NK-92 (cell line): Measurements from ENCODE around the gene CFAP43.
A peak's percentile ranks its signal among the peaks of the same experiment; 100 is the strongest.

Experiments used
- DNase-seq: peaks from one replicate; lab custom pipeline; 2025; ENCODE audit not compliant: unreplicated experiment; lab: John Stamatoyannopoulos, UW

CFAP43 gene

GRCh38 chr10:104231784-104232612, at the start of gene CFAP43:
TSS of gene CFAP43 (minus strand) at chr10:104232364. CDS start at chr10:104232246, 118 bp downstream.
- peak; percentile 86 for DNase-seq

- no peak for DNase-seq
Observed at GRCh38 chr10:104281694-104282093, 49.5 kb upstream of the CFAP43 start.

DNA sequence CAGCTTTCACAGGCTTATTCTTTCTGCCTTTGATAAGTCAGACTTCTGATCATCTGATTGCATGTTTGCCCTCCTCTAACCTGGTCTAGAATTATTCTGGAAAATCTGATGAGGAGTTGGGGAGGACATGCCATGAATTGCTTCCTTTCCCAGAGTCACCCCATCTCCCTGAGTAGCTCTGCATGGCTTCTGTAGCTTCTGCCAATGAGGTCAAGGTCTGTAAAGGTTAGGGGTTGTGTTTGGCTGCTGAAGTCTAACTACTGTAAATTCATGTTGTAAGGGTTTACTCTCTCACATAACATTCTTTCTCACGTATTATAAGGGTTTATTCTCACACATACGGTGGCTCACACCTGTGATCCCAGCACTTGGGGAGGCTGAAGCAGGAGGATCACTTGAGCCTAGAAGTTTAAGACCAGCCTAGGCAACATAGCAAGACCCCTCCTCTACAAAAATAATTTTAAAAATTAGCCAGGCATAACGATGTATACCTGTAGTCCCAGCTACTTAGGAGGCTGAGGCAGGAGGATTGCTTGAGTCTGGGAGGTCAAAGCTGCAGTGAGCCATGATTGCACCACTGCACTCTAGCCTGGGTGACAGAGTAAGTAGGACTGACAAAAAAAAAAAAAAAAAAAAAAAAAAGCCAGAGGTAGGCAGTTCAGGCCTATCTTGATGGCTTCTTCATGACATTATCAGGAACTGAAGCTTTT, 47.5 kb upstream of the CFAP43 start:
- DNase-seq: no peak

DNA sequence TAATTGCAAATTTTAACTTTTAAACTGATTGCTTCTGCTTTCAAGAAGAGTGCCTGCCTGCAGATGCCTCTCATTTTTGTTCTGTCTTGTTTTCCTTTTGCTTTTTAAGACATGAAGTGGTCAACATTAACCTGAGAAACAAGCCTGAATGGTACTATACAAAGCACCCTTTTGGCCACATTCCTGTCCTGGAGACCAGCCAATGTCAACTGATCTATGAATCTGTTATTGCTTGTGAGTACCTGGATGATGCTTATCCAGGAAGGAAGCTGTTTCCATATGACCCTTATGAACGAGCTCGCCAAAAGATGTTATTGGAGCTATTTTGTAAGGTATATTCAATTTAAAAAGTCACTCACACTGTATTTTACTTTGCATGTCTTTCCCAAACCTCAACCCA, 45.6 kb upstream of the CFAP43 start:
- DNase-seq: no peak

DNA sequence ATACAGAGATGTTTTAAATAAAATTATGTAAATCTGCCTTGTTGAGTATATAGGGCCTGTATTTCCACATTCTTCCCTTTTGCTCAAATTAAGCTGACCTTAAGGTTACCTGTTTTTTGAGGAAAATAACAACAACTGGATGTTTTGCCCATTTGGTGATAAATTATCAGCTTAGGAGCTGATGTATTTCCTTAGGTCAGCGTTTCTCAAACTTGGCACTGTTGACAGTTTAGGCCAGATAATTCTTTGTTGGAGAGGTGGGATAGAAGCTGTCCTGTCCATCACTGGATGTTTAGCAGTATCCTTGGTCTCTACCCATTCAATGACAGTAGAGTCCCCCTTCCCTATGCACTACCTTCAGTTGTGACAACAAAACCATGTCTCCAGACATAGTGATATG, 44.0 kb upstream of the CFAP43 start:
- DNase-seq: no peak

DNA sequence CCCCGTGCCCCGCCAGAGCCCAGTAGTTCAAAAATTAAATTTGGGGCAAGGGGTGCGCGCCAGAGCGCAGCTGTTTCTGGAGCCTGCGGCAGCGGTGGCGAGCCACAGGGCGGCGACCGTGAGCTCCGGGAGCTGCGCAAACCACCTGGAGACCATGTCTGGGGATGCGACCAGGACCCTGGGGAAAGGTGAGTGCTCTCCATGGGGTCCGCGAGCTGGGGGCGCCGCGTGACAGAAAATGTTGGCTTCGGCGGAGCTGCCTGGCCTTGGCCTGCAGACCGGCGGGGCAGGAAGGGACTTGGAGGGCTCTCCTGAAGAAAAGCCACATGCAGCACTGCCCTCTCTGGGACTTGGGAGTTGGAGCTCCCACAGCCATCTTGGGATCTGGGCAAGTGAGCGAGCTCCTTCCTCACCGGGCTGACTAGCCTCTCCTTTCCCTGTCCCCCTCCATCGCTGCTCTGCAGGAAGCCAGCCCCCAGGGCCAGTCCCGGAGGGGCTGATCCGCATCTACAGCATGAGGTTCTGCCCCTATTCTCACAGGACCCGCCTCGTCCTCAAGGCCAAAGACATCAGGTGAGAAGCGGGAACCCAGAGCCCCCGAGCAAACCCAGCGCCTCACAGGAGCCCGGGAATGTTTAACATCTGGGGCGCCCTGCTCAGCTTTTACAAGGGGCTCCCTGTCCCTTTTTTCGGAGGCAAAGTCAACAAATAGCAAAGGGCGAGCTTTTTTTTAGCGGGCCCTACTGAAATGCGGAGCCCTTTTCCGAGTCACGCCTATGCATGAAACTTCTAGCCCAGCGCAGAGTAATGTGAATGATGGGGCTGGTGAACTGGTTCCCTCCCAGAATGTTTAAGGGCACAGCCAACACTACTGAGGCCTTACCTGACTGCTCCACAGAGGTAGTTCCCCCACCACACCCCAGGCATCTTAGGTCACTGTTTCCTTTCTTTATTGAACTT, 42.9 kb upstream of the CFAP43 start:
- no peak for DNase-seq

GRCh38 chr10:104273899-104274575, 41.9 kb upstream of the CFAP43 start:
- no peak for DNase-seq

DNA sequence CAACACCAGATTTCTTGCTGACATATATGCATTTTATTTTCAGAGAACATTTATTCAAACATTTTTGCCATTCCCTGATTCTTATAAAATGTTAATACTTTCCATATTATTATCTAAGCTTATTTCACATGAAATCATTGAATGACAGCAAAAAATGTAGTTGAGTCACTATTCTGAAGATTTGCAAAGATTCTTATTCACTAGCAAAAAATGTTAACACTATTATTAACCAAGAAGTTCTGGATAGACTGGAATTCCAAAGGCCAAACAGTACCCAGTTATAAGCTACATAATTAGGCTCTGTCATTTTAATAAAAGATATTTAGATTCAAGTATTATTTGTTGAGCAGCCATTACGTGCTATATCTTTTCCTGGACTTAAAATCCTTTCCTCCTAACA, 41.1 kb upstream of the CFAP43 start:
- DNase-seq: no peak

GRCh38 chr10:104268713-104269645, 36.8 kb upstream of the CFAP43 start, which contains the start of gene GSTO2:
TSS of gene GSTO2 (plus strand) at chr10:104269184. CDS start at chr10:104274916, 5,732 bp downstream.
- DNase-seq: peak; percentile 95

DNA sequence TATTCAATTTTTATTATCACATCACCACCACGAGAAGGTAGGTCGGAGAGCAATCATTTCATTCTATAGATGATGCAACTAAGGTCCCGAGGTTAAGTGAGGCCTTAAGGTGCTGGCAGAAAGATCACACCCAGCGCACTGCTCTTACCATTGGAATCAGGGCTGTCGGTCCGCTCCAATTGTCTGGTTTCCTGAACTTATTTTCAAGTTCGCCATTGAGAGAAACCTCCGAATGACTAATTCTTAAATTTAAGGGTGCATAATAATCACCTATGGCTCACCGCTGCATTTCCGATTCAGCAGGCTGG, 36.2 kb upstream of the CFAP43 start:
- no peak for DNase-seq

- no peak for DNase-seq
Observed at GRCh38 chr10:104267721-104268404, 35.7 kb upstream of the CFAP43 start.

DNA sequence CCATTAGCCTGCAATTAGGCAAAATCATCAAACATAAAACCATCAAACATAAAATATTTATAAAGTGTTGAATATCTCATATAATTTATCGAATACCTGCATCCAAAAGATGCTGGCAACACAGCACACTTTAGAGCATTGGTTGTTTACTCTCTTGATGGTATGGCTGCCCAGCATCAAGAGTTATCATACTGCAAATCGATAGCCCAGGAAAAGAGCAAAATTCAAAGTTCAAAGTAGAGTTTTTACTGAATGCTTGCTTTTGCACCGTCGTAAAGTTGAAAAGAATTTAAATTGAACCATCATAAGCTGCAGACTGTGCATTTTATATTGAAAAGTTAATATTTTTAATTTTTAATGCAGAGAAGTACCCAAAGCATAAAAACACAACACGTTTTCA, 32.6 kb upstream of the CFAP43 start:
- no peak for DNase-seq

DNA sequence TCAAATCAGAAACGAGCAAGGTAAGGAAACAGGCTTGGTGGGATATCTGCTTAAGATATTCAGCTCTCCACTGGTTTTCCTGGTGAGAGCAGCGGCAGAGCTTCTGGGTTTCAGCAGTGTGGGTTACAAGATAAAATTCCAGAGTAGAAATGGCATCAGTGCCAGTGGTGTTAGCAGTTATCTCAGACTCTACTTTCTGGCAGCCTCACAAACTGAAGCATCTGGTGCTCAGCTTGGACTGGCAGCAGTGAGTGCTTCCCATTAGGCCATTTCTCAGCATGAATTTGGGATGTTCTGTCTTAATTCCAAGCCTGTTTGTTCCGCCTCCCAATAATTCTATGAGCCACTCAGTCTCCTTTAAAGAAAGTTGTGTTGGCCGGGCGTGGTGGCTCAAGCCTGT, 29.9 kb upstream of the CFAP43 start:
- DNase-seq: no peak

- DNase-seq: no peak
Observed at GRCh38 chr10:104260775-104261115, 28.6 kb upstream of the CFAP43 start.

GRCh38 chr10:104259999-104260774, 28.0 kb upstream of the CFAP43 start:
- no peak for DNase-seq

DNA sequence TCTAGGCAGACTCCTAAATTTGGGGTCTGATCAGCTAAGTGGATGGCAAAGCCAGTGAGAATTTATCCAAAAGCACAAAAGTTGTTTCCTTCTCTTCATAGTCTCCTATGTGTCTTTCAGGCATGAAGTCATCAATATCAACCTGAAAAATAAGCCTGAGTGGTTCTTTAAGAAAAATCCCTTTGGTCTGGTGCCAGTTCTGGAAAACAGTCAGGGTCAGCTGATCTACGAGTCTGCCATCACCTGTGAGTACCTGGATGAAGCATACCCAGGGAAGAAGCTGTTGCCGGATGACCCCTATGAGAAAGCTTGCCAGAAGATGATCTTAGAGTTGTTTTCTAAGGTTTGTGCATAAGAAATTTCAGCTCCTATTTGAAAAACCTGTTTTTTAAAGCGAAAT, 27.3 kb upstream of the CFAP43 start:
- no peak for DNase-seq

DNA sequence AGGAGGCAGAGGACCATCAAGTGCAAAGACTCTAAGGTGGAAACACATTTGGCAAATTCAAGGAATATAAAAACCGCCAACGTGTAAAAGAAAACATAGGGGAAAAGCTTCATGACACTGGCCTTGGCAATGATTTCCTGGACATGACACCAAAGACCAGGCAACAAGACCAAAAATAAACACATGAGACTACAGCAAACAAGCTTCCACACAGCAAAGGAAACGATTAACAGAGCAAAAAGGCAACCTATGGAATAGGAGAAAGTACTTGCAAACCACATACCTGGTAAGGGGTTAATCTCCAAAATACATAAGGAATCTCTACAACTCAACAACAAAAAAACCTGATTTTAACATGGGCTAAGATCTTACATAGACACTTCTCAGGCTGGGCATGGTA, 26.0 kb upstream of the CFAP43 start:
- DNase-seq: no peak

GRCh38 chr10:104257235-104257634, 25.1 kb upstream of the CFAP43 start:
- DNase-seq: no peak
